SW 1271 (cell line): Measurements from ENCODE around the gene PUM1.
"Not testable (repeated sequence)": the region's sequence is repeated elsewhere in the genome, so short reads cannot be mapped to it uniquely, and the experiment has no call there.

ENCODE experiments used
- DNase-seq, 2 experiments: peaks; one replicate each; lab custom pipeline; 2025; lab: John Stamatoyannopoulos, UW

Gene PUM1, protein sequence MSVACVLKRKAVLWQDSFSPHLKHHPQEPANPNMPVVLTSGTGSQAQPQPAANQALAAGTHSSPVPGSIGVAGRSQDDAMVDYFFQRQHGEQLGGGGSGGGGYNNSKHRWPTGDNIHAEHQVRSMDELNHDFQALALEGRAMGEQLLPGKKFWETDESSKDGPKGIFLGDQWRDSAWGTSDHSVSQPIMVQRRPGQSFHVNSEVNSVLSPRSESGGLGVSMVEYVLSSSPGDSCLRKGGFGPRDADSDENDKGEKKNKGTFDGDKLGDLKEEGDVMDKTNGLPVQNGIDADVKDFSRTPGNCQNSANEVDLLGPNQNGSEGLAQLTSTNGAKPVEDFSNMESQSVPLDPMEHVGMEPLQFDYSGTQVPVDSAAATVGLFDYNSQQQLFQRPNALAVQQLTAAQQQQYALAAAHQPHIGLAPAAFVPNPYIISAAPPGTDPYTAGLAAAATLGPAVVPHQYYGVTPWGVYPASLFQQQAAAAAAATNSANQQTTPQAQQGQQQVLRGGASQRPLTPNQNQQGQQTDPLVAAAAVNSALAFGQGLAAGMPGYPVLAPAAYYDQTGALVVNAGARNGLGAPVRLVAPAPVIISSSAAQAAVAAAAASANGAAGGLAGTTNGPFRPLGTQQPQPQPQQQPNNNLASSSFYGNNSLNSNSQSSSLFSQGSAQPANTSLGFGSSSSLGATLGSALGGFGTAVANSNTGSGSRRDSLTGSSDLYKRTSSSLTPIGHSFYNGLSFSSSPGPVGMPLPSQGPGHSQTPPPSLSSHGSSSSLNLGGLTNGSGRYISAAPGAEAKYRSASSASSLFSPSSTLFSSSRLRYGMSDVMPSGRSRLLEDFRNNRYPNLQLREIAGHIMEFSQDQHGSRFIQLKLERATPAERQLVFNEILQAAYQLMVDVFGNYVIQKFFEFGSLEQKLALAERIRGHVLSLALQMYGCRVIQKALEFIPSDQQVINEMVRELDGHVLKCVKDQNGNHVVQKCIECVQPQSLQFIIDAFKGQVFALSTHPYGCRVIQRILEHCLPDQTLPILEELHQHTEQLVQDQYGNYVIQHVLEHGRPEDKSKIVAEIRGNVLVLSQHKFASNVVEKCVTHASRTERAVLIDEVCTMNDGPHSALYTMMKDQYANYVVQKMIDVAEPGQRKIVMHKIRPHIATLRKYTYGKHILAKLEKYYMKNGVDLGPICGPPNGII

DNA sequence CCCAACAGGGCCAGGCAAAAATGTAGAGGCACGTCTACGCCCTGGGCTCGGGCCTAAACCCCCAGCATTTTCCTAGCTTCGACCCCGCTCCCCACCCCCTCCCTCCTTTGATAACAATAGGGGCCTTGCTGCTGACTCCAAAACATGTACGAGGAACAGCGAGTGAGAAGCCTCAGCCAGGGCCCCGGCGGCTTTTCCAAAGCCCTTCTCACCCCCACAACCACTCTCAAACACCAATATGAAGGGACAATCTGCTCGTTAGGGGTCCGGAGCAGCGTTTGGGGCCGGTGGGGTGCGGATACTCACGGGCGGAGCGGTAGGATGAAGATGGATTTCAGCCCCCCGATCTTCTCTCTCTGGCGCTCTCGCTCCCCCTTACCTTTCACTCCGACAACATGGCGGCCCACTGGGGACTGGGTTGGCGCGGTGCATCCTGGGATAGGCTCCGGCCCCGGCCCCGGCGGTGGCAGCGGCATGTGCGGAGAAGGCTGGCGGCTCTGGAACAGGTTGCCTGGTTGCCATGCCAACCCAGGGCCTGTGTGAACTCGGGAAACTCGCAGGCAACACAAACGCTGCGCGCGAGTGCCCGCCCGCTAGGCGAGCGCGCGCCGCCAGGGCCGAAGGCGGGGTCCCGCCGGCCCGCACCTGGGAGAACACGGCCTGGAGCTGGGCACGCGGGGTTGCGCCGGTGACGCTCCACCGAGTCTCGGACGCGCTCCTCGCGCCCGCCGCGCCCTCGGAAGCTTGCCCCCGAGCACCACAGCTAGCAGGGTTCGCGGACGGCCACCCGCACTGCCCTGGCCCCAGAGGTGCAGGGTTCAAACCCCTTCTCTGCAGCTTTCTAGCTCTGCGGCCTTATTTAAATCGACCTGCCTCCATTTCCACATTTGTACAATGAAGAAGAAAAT is at the start of gene PUM1:
Gene PUM1 (minus strand): TSS at position 408 of the 908 bp plus-strand sequence. CDS start 6,151 bp downstream, outside the sequence.
- peak; percentile 83 to 85 for DNase-seq

- no peak for DNase-seq
Measured at GRCh38 chr1:31112266-31112935, 46.9 kb upstream of the PUM1 start.

- DNase-seq = no peak
Measured at GRCh38 chr1:31111290-31111951, 45.9 kb upstream of the PUM1 start.

- DNase-seq = no peak
Measured at GRCh38 chr1:31110846-31111245, 45.3 kb upstream of the PUM1 start.

GRCh38 chr1:31108861-31109260 is 43.3 kb upstream of the PUM1 start:
- no peak for DNase-seq

- DNase-seq = no peak
Measured at GRCh38 chr1:31105646-31106045, 40.1 kb upstream of the PUM1 start.

GRCh38 chr1:31102501-31102950 is 37.0 kb upstream of the PUM1 start:
- peak; percentile 5 to 57 for DNase-seq

DNA sequence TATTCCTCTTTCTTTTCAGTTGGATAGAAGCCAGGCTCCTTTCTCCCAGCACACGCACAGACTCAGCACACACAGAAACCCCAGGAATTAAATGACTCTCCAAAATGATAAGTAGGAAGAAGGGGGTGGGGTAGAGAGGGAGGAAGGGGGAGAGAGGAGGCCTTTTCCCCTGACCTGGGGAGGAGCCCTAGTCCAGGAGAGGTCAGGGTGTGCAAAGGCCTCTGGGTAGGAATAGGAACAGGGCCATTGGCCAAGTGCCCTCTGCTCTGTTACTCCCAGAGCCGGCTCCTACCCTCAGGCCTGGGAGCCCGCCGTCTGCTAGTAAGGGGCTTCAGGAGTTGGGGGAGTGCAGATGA is 35.6 kb upstream of the PUM1 start:
- DNase-seq = no peak

GRCh38 chr1:31099293-31100032 is 33.9 kb upstream of the PUM1 start:
- no peak for DNase-seq

- no peak for DNase-seq
Measured at GRCh38 chr1:31095985-31096384, 30.5 kb upstream of the PUM1 start.

GRCh38 chr1:31095298-31095981 is 29.9 kb upstream of the PUM1 start:
- DNase-seq = peak in 1 of 2 experiments; percentile 8

DNA sequence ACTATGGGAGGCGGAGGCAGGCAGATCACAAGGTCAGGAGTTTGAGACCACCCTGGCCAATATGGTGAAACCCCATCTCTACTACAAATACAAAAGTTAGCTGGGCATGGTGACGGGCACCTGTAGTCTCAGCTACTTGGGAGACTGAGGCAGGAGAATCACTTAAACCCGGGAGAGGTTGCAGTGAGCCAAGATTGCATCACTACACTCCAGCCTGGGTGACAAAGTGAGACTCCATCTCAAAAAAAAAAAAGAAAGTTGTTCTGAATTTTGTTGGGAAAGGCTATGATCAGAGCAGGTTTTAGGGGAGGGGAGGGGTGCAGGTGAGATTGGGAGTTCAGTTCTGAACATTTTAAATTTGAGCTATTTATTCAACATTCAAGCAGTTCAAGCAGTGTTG is 22.6 kb upstream of the PUM1 start:
- DNase-seq = not testable (repeated sequence)

GRCh38 chr1:31084782-31085569 is 19.5 kb upstream of the PUM1 start:
- no peak for DNase-seq

DNA sequence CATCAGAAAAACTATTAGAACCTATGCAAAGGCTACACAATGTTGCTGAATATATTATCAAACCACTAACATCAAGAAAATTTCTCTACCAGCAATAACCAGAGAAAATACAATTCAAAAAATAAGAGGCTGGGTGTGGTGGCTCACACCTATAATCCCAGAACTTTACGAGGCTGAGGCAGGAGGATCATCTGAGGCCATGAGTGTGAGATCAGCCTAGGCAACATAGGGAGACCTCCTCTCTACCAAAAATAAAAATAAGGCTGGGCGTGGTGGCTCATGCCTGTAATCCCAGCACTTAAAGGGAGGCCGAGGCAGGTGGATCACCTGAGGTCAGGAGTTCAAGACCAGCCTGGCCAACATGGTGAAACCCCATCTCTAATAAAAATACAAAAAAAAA is 16.9 kb upstream of the PUM1 start:
- no peak for DNase-seq

DNA sequence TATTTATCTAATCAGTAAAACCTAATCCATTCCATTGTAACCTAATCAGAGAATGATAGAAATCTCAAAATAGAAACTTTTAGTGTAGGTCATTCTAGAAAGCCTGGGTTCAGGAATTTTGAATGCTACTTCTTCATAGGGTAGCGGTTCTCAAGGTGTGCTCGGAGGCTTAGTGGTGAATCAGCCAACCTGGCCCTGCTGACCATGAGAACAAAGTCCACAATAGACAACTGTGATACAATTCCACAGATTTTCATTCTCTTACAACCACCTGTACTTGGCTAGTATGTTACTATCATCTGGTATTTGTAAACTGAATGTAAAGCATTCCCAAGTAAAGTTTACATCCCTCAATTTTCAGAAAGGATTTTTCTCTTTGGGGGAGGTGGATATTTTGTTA is 7.5 kb upstream of the PUM1 start:
- DNase-seq = no peak

DNA sequence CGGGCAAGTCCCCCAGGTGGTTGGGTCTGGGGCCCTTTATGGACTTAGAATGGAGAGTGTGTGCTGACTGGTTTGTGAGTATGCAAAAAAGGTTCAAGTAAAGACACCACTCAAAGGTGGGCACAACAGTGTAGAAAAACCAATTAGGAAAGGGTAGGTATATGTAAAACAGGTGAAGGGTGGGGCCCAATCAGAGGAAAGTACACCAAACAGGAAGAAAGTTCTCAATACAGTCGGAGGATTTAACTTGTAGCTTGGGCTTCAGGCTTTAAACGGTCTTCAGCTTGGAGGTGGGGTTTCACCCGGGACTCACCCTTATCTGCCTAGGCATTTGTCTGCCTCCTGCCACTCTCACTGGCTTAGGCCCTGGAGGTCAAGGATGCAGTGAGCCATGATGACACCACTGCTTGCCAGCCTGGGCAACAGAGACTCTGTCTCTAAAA is 6.8 kb upstream of the PUM1 start:
- DNase-seq = no peak

GRCh38 chr1:31069392-31069791 is 3.9 kb upstream of the PUM1 start:
- no peak for DNase-seq
